H4 (cell line): ENCODE data around the gene FOLR1. TPM values are rescaled to one million over a fixed set of nuclear protein-coding genes. Genes with fewer than 3 reads are reported as not detected.
"Not testable (repeated sequence)": the region's sequence is repeated elsewhere in the genome, so short reads cannot be mapped to it uniquely, and the experiment has no call there.

ENCODE experiments used
- DNase-seq: peaks from one replicate; pipeline ENCODE4 v3.0.0-alpha.2; 2015; ENCODE audit warnings: low spot score
- total RNA-seq: library from RNA; depleted of rRNA; stranded (reverse); fragments of >200 nt; shearing (Covaris generic); gene quantifications from 2 replicates; pipeline ENCODE4 v1.2.3, GENCODE V29; 2014; rRNA removed

Gene FOLR1
- 3.4 and 6.6 TPM in 2 replicates for total RNA-seq

- peak; percentile 81 for DNase-seq
These were observed at the start of gene FOLR1 for GRCh38 chr11:72191961-72192381. TSS of gene FOLR1 (plus strand) at chr11:72192140. CDS start at chr11:72192174, 34 bp downstream.

GRCh38 chr11:72142543-72142942, 49.4 kb upstream of the FOLR1 start:
- DNase-seq: not testable (repeated sequence)

- no peak for DNase-seq
These were observed 47.0 kb upstream of the FOLR1 start for GRCh38 chr11:72144807-72145565.

- no peak for DNase-seq
These were observed 45.3 kb upstream of the FOLR1 start for GRCh38 chr11:72146625-72147024.

- no peak for DNase-seq
These were observed 41.1 kb upstream of the FOLR1 start for GRCh38 chr11:72150882-72151281.

GRCh38 chr11:72153874-72154273, 38.1 kb upstream of the FOLR1 start:
- DNase-seq: not testable (repeated sequence)

GRCh38 chr11:72154816-72155215, 37.1 kb upstream of the FOLR1 start:
- no peak for DNase-seq

GRCh38 chr11:72155751-72156150, 36.2 kb upstream of the FOLR1 start:
- DNase-seq: no peak

- no peak for DNase-seq
These were observed 34.8 kb upstream of the FOLR1 start for GRCh38 chr11:72157131-72157530.

- DNase-seq: peak; percentile 14
These were observed 31.6 kb upstream of the FOLR1 start for GRCh38 chr11:72160319-72160718.

GRCh38 chr11:72162891-72163492, 28.9 kb upstream of the FOLR1 start:
- no peak for DNase-seq

GRCh38 chr11:72164187-72164586, 27.8 kb upstream of the FOLR1 start:
- DNase-seq: not testable (repeated sequence)

- DNase-seq: not testable (repeated sequence)
These were observed 22.8 kb upstream of the FOLR1 start for GRCh38 chr11:72169046-72169555.

- DNase-seq: not testable (repeated sequence)
These were observed 22.2 kb upstream of the FOLR1 start for GRCh38 chr11:72169754-72170153.

GRCh38 chr11:72172043-72172442, 19.9 kb upstream of the FOLR1 start:
- not testable (repeated sequence) for DNase-seq

- no peak for DNase-seq
These were observed 18.6 kb upstream of the FOLR1 start for GRCh38 chr11:72173291-72173690.

- DNase-seq: no peak
These were observed 17.5 kb upstream of the FOLR1 start for GRCh38 chr11:72174302-72175070.

GRCh38 chr11:72177656-72178055, 14.3 kb upstream of the FOLR1 start:
- DNase-seq: no peak

GRCh38 chr11:72179049-72179803, 12.7 kb upstream of the FOLR1 start:
- DNase-seq: no peak

GRCh38 chr11:72179804-72180396, 12.0 kb upstream of the FOLR1 start:
- no peak for DNase-seq
